Measurements from ENCODE around the gene CREB5.

Gene CREB5

DNA sequence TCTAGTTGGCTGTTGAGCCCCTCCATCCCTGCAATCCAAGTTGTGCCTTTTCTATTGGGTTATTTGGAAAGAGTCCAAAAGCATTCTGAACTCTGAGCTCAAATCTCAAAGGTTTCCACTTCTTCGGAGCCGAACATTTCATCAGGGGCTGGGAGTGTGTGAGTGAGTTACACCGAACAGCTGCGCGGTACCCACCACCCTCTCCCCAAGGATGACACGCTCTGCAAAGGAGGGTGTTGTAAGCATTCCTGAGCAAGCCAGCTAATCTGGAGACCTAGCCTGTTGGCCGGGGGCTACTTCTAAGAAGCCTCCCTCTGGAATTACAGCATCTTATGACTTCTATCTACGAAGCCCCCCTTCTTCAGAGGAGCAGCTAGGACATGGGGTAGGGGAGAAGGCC lies 270.5 kb downstream of the CREB5 start:
- DNase-seq (ENCODE audit: low read depth in 2 of 2) = no peak

DNA sequence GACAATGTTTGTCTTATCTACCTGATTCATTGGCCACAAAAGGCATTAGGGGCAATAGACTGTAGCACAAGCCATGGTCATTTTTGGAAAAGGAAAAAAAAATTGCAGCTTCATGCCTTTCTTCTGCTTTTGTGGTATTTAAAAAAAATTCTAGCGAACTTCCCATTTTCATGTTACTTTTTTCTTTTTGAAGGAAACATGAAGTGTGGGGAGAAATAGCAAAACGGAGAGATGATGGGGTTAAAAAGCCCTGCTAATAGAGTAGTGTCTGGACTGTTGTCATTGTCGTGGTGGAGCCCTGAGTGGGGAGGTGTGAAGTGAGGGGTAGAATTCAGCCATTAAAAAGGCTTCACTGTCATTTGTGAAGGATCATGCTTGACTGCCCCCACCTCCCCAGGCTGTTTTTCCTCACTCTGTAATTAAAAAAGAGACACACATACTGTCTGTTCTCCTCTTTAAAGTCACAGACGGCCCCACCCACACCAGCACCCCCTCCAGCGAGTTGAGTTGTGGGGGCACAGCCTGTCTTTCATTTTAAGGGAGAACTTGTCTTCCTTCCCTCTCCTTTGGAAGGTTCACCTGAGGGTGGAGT lies 272.4 kb downstream of the CREB5 start:
- DNase-seq (ENCODE audit: low read depth in 2 of 2) = no peak

DNA sequence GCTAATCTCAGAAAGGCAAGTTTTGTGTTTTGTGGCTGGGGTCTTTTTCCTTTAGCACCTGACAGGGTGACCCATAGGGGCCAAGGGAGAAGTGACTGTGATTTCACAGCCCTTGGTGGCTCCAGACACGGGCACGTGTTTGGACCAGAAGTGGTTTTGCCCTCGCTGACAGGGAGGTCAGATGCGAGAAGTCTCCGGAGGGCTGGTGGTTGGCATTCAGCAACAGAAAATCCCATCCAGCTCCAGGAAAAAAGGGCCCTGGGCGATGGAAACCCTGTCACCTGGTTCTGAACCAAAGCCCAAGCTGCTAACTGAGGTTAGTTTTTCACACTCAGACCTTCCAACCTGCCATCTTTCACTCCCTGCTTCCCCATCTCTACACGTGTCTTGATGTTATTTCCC lies 272.9 kb downstream of the CREB5 start:
- DNase-seq (ENCODE audit: low read depth in 2 of 2) = no peak

DNA sequence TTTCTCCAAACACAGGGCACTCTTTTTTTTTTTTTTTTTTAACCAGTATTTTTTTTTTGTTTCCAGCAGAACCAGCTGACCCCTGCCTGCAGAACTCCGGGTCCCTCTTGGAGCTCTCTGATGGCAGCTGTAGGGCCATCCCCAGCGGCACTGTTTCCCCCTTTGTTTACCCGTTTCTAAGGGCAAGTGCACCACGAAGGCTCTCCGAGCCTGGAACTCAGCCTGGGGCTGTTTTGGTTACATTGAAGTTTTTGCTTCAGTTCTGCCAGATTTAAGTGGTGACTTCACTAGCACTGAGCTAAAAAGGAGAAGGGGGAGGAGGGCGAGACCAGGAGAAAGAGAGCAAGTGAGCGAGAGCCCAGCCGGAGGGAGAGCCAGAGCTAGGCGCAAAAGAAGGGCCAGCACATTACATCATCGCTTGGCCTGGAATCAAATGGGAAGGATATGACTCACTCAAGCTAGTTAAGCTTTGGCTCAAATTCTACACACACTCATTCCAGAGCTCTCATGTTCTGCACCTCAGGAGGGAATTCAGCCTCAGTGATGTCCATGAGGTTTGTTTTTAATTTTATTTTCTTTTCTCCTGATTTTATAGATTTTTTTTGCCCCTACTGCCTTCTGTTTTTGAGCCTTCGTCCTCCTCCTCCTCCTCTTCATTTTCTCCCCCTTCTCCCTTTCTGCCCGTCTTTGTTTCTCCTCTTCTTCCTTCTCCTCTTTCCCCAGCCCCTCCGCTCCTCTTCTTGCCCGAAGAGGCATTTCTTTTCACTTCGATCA lies 273.5 kb downstream of the CREB5 start:
- DNase-seq (ENCODE audit: low read depth in 2 of 2) = no peak

DNA sequence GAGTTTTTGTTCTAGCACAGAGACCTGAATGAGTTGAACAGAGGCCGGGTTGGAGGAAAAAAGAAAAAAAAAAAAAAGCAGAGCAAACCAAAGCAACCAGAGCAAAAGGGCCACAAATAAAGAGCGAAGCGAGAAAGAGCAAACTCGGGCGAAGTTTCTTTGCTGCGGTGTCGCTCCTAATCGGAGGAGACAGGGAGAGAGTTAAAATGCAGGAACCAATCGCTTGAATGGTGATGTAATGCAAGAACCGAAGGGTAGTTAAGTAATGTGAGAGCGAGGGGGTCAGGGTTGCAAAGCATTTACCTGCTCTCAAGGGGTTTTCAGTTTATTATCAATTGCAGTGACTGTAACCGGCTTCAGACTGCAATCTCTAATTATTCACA lies 274.1 kb downstream of the CREB5 start:
- no peak for DNase-seq (ENCODE audit: low read depth in 2 of 2)

DNA sequence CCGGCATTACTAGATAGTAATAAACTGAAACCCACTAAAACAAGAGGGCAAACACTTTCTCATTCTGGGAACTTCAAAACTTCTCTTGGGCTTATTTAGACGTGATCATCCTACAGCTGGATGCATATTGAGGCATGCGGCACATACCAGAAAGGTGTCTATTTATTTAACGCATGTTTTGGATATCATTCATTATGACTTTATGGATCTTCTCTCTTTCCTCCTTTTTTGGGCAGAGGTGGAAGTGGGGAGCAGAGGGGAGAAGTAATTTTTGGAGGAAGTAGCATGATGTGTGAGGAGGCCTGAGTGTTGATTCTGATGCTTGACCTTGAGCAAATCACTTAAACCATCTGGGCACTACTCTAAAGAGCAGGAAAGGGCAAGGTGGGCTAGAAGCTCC lies 275.2 kb downstream of the CREB5 start:
- DNase-seq (ENCODE audit: low read depth in 2 of 2) = no peak

DNA sequence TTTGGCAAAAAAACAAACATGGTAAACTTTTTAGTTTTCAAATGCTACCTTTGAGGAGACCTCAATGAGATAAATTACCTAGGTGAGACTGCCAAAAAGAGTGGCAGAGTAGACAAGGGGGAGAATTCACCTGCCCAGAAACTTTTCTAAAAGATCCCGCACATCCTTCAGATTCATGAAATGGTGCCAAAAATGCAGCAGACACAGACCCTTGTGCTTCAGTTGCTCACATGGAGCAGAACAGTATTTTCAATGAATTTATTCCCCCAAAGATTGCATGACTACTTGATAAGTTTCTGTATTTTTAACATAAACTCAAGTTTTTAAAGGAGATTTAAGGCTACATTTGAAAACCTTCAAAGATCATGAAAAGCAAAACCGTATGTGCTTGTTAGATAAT lies 275.9 kb downstream of the CREB5 start:
- no peak for DNase-seq (ENCODE audit: low read depth in 2 of 2)

DNA sequence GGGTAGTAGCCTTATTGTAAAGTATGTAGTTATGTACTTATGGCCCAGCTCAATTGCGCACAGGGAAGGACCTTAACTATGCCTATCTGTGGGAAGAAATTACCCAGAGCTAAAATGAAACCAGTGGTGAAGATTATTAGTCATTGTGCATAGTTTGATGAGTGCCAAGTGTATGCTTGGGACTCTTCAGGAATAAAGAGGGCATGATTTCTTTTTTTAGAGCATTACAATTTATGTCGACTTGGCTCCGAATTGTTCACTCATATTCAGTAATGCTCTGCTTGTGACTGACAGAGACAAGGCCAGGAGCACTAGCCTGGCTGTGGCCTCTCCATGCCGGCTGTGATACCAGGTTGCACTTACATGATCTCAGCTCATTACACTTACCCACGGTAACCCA lies 276.3 kb downstream of the CREB5 start:
- DNase-seq (ENCODE audit: low read depth in 2 of 2) = no peak

DNA sequence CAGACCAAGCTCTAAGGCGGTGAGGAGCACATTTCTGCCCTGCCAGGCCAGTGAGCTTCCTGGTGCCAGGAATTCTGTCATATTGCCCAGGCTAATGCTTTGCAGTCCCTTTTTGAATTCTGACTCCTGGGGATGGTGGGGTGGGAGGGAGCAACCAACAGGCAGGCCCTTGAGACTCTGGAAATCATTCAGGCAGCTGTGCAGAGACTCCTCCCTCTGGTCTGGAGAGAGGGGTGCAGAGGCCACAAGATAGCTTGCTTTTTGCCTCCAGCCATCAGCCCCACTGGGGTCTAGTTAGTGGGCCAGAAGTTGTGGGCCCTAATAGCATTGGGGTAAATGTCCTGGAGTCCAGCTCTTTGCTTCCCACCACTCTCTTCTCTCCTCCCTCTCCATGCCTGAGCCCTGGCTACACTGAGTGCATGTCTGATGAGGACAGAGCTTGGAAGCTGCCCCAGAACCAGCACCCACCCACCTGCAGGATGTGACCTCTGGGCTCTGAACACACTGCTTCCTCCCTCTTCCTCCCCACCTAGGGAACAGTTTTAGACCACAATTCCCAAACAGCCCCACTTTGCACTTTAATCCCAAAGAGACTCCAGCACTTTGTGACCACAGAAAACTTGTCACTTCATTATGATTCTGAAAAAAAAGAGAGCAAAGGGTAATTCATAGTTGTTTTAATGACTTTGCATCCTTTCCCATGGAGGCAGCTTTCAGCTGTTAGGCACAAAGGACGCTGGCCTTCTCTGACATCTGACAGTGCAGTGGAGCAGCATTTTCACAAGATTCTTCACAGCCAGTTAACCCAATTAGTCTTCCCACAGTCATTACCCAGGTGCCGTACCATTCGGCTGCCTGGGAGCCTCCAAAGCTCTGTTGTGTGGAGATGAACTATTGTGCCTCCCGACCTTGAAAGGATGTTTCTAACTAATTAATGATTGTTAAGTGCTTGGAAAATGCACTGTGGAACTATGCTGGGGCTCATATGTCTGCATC lies 283.3 kb downstream of the CREB5 start:
- no peak for DNase-seq (ENCODE audit: low read depth in 2 of 2)

DNA sequence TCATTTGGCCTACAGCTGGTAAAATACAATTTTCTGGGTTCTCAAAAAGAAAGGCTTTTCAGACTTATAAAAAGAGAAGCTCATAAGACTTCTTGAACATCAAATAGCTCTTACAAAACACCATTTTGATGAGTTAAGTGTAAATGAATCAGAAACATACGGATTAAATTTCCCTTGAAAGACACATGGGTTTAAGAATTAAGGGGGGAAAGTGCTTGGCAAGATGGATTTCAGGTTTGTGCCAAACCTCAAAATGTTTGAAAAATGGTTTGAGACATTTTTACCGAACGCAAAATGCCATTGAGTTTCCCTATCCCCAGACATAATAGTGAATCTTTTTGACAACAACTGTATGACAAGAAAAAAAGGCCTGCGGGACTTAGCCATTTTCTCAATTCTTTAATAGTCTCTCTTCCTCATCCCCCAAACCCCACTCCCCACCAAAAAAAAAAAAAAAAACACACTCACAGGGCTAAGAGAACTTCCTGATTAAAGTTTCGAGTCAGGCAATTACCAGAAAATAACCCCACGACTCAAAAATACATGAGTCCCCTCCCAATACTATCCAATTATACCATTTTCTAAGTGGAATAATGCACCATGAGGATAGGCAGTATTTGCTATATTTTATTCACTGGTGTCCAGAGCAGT lies 285.7 kb downstream of the CREB5 start:
- no peak for DNase-seq (ENCODE audit: low read depth in 2 of 2)

DNA sequence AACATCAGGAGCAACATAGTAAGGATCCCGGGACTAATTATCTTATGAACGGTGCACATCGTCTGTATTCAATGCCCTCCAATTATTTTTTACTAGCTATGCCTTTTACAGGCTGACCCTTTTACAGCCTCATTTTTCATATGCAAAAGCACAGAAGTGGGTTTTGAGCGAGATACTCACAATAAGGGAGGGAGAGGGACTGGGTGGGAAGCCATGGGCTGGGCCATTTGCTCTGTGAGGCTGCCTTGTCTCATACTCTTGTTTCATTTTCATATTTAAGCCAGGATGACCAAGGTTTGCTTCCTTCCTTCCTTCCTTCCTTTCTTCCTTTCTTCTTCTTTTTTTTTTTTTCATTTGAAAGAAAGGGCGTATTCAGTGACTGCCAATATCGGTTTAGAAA lies 286.5 kb downstream of the CREB5 start:
- no peak for DNase-seq (ENCODE audit: low read depth in 2 of 2)

DNA sequence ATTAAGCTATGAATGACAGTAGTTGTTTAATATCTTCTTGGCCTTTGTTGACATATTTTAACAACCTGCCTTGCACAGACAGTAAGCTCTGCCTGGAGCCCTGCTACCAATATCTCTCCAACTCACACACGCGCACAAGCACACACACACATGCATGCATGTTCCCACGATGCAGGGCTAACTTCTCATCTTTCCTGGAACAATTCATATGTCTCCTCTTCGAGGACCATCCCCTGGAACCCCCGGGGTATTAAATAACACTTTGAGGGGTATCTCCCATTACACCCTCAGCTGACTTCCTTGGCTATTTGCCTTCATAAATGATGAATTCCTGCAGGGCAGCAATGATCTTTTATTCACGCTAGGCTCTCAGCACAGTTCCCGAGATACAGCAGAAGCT lies 287.8 kb downstream of the CREB5 start:
- no peak for DNase-seq (ENCODE audit: low read depth in 2 of 2)

DNA sequence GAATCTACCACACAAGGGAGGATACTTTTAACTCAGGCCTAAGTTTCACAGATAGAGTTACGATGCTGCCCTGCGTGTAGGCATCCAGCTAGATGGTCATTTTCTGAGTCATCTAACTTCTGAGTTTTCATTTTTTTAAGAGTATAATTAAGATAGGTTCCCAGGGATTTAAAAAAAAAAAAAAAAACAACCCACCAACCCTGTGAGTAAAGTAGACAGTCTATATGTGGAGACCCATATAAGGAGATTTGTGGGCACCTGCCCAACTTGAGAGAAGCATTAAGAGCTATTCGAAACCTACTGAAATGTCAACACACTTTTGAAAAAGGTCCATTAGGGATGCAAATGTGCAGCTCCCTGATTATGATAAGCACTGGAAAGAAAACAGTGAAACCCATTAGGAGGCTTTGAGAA lies 288.5 kb downstream of the CREB5 start:
- no peak for DNase-seq (ENCODE audit: low read depth in 2 of 2)

DNA sequence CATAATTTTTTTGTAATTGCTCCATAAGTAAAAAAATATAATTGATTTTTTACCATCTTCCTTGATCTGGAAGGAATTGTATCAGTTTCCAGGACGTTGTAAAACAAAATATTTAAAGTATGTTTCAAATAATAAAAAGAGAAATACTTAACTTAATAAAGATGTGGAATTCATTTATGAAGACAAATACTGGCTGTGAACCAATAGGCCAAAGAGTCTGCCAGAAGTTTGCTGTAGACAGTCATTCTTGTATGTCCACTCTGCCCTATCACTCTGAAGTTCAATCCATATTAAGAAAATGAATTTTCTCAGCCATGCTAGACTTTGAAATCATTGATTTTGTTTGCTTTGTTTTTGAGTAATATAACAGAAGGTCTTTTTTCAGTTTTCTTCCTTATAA lies 289.4 kb downstream of the CREB5 start:
- DNase-seq (ENCODE audit: low read depth in 2 of 2) = no peak

DNA sequence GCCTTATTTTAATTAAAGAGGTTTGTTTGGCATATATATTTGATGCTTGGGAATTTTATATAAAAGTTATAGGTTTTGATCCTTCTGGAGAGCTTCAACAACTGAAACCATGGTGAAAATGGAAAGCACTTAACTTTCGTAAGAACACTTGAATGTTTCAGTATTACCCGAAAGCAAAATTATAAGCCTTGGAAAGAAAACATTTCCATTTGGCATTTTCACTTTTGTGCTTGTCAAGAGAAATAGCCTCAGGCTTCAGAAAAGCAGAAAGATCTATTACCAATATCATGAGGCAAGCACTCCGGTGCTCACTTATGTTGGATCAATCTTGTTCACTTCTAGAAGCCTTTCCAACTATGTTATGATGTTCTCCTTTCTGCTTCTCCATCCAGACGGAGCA lies 289.9 kb downstream of the CREB5 start:
- DNase-seq (ENCODE audit: low read depth in 2 of 2) = no peak

DNA sequence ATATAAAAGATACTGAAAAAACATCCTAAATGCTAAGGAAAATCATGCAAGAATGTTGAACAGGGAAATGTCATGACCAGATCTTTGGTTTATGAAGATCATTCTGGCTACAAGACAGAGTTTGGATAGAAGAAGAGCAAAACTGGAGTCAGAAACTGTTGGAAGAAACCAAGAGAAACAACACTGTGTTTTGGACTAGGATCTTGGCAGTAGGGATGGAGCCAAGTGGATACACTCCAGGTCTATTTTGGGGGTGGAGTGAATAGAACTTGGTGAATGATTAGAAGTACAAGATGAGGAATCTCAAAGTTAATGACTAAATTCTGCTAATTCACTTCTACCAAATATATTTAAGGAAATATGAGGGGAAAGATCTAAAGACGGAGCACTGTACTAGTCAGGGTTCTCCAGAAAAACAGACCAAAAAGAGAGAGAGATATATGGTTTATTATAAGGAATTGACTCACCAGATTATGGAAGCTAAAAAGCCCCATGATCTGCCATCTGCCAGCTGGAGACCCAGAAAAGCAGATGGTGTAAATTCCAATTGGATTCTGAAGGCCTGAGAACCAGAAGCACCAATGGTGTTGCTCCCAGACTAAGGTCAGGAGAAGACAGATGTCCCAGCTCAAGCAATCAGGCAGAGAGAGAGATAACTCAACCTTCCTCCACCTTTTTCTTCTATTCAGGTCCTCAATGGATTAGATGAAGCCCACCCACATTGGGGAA lies 290.9 kb downstream of the CREB5 start:
- DNase-seq (ENCODE audit: low read depth in 2 of 2) = no peak

DNA sequence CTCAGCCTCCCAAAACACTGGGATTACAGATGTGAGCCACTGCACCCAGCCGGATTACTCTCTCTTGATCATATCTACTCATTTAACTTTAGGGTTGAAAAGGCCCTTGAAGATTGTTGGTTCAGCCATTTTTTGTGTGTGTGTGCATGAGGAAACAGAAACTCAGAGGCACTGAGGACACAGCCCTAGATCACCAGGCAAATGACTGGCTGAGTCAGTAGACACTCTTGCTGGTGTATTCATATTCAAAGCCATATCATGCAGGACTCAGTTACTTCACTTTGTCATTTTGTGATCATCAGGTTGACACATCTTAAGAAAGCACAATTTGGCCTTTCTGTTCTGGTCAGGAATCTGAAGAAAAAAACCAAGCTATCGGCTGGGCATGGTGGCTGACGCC lies 292.4 kb downstream of the CREB5 start:
- no peak for DNase-seq (ENCODE audit: low read depth in 2 of 2)

DNA sequence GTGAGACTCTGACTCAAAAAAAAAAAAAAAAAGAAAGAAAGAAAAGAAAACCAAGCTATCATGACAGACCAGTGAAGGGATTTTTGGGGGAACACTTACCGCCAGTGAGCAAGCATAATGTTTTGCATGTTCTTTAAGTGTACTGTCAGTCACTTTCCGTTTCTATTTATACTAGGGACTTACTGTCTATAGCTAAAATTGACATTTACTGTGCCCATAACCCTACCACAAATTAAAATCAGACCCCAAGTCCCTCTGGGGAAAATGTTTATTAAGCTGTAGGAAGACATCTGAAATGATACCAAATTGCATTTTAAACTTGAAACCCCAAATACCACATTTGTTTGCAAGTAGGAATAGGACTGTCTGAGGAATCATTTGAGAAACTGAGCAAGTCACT lies 293.0 kb downstream of the CREB5 start:
- no peak for DNase-seq (ENCODE audit: low read depth in 2 of 2)

DNA sequence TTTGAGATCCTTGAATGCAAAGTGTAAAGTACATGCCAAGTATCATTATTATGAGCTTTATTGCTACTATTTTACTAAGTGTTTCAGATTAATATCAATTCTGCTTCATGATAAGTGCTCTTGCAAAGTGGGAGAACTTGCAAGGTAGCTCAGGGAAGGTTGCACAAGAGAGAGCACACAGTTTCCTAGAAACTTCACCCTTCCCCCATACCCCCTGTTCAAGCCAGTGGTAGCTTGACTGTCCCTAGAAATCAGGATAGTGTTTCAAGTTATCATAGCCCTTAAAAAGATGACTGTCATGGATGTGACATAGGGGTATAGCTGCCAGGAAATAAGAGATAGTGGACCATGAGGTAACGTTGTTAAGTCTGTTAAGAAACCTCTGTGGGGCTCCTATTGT lies 294.3 kb downstream of the CREB5 start:
- no peak for DNase-seq (ENCODE audit: low read depth in 2 of 2)

DNA sequence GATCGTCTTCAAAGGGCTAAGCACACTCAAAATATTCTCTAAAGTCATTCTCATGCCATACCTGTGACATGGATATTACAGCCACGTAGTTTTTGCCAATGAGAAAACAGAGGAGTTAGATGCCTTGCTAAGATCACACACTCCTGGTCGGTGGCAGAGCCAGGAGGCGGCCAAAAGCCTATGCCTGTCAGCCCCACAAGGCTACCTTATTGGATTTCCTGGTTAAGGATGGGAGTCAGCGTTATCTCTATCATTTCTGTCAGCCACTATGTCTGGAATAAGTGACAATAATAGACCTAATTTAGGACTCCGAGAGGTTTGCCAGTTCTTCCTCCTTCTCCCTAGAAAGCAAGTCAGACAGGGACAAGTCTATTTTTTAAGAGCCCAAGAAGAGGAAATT lies 295.0 kb downstream of the CREB5 start:
- no peak for DNase-seq (ENCODE audit: low read depth in 2 of 2)

Measured in stimulated activated CD8-positive, alpha-beta memory T cell treated with anti-CD3 and anti-CD28 coated beads, Interleukin-7, amount 100 ng/mL, for 1 hour (primary cell).